ENCODE measurements around the gene DHX15.
A peak's percentile ranks its signal among the peaks of the same experiment; 100 is the strongest.

Gene DHX15

GRCh38 chr4:24559889-24560288 lies 24.5 kb downstream of the DHX15 start:
- no peak overlapping the region for H3K27ac ChIP-seq
- no peaks in the 10 kb centered on the region for H3K9me3 ChIP-seq
- TF ChIP-seq, protein P1, sequence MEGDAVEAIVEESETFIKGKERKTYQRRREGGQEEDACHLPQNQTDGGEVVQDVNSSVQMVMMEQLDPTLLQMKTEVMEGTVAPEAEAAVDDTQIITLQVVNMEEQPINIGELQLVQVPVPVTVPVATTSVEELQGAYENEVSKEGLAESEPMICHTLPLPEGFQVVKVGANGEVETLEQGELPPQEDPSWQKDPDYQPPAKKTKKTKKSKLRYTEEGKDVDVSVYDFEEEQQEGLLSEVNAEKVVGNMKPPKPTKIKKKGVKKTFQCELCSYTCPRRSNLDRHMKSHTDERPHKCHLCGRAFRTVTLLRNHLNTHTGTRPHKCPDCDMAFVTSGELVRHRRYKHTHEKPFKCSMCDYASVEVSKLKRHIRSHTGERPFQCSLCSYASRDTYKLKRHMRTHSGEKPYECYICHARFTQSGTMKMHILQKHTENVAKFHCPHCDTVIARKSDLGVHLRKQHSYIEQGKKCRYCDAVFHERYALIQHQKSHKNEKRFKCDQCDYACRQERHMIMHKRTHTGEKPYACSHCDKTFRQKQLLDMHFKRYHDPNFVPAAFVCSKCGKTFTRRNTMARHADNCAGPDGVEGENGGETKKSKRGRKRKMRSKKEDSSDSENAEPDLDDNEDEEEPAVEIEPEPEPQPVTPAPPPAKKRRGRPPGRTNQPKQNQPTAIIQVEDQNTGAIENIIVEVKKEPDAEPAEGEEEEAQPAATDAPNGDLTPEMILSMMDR (IDR thresholded peaks at IDR 0.05), result no peak
- H3K36me3 ChIP-seq, result peaks cover 12% of the 10 kb centered on the region
- H3K4me1 ChIP-seq (ENCODE audit: control insufficient read depth in 1 of 2, insufficient read depth in 1 of 2, low read depth in 1 of 2, low read length in 1 of 2), result peaks cover 18 to 22% of the 10 kb centered on the region in 2 experiments
- no peaks in the 10 kb centered on the region for H3K27me3 ChIP-seq
- no peak overlapping the region for H3K4me3 ChIP-seq (ENCODE audit: low read depth in 1 of 2, low read length in 1 of 2)

- no peak overlapping the region for H3K4me3 ChIP-seq (ENCODE audit: low read depth in 1 of 2, low read length in 1 of 2)
- peaks cover 18 to 22% of the 10 kb centered on the region in 2 experiments for H3K4me1 ChIP-seq (ENCODE audit: control insufficient read depth in 1 of 2, insufficient read depth in 1 of 2, low read depth in 1 of 2, low read length in 1 of 2)
- no peaks in the 10 kb centered on the region for H3K27me3 ChIP-seq
- TF ChIP-seq, protein P1 (IDR thresholded peaks at IDR 0.05), result no peak
- no peak overlapping the region for H3K27ac ChIP-seq
- H3K9me3 ChIP-seq, result no peaks in the 10 kb centered on the region
- peaks cover 18% of the 10 kb centered on the region for H3K36me3 ChIP-seq
Observed at GRCh38 chr4:24559032-24559821, 25.1 kb downstream of the DHX15 start.

DNA sequence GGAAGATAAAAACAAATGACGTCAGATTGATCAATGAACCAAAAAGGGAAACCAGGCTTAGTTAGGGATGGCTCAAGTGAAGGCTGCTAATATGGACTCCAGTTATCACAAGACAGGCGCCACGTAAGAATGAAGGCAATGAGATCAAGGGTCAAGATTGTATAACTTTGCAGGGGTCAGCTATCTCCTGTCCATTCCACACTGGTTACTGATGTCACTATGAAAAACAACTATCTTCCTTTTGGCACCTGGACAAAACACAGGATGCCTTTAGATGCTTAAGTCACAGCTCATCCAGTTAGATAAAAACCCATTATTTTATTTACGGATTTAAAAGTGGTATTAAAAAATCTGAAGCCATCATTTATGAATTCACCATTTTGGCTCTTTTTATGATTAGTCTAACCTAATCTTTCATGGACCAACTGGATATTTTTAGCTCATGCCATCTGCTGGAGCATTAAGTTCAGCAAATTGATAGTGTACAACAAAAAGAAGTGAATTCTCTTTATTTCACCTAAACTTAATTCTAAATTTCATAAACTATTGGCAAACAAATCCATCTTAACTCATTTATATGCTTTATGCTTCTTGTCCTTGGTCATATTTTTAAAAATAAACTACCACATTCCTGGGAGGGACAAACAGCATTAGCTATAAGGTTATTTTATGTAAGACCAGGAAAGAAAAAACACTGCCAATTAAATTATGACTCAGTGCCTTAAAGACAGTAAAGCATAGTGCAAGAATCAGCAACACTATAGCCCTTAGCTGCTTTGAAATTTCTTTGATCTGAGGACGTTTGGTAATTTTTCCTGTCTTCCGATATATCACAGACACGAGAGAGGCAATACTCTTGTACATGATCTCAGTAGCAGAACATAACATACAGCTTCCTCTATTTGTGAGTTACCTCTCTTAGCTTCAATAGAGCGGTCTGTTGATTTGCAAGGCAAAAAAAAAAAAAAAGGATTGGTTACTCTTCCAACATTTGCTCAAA lies 27.0 kb downstream of the DHX15 start:
- no peaks in the 10 kb centered on the region for H3K9me3 ChIP-seq
- H3K36me3 ChIP-seq, result peaks cover 26% of the 10 kb centered on the region
- TF ChIP-seq, protein P1 (IDR thresholded peaks at IDR 0.05), result no peak
- H3K4me3 ChIP-seq (ENCODE audit: low read depth in 1 of 2, low read length in 1 of 2), result no peak overlapping the region
- peak overlapping the region; percentile 57 for H3K27ac ChIP-seq
- no peaks in the 10 kb centered on the region for H3K27me3 ChIP-seq
- H3K4me1 ChIP-seq (ENCODE audit: control insufficient read depth in 1 of 2, insufficient read depth in 1 of 2, low read depth in 1 of 2, low read length in 1 of 2), result peaks cover 18 to 24% of the 10 kb centered on the region in 2 experiments

- Histone ChIP-seq H3K4me3 (ENCODE audit: low read depth in 1 of 2, low read length in 1 of 2) (no peak overlapping the region), H3K27ac (peak overlapping the region; percentile 46), H3K27me3 (no peaks in the 10 kb centered on the region), H3K9me3 (no peaks in the 10 kb centered on the region), H3K36me3 (peaks cover 34% of the 10 kb centered on the region), H3K4me1 (ENCODE audit: control insufficient read depth in 1 of 2, insufficient read depth in 1 of 2, low read depth in 1 of 2, low read length in 1 of 2) (peaks cover 0 to 11% of the 10 kb centered on the region in 2 experiments)
- TF ChIP-seq, protein P1 (IDR thresholded peaks at IDR 0.05), result no peak
Observed at GRCh38 chr4:24551492-24552289, 32.7 kb downstream of the DHX15 start.

All from neutrophil (primary cell).